ENCODE measurements around the gene IWS1. TPM values are rescaled to one million over a fixed set of nuclear protein-coding genes. Genes with fewer than 3 reads are reported as not detected.

IWS1 gene
- total and polyA plus RNA-seq, 12 donors = 37.4 to 64.8 (median 46.4) TPM

DNA sequence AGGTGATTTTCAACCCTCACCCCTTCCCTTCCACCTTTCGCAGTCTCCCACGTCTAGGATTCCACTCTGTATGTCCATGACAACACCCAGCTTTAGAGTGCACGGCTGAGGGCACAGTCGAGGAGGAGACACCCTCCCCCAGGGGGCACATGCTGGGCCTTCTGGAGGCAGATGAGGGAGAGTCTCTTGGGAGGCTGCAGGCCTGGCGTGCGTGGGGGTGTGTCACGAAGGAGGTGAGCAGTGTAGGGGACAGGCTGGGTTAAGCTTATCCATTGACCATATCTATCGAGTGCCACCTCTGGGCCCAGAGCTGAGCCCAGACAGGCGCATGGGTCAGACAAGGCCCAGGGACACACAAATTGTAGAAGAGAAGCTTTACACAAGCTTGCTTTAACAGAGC lies 89.2 kb downstream of the IWS1 start:
- WGBS, 2 donors = 90 to 91% methylated on average over 9 of the region's 9 CpGs

GRCh38 chr2:127434515-127434914 lies 91.8 kb downstream of the IWS1 start:
- no peaks in the 10 kb centered on the region for H3K36me3 ChIP-seq
- WGBS, 2 donors = 94 to 96% methylated on average over 6 of the region's 6 CpGs
- DNase-seq = no peak
- H3K4me1 ChIP-seq = no peaks in the 10 kb centered on the region
- no peak for ATAC-seq
- TF ChIP-seq, protein P1, sequence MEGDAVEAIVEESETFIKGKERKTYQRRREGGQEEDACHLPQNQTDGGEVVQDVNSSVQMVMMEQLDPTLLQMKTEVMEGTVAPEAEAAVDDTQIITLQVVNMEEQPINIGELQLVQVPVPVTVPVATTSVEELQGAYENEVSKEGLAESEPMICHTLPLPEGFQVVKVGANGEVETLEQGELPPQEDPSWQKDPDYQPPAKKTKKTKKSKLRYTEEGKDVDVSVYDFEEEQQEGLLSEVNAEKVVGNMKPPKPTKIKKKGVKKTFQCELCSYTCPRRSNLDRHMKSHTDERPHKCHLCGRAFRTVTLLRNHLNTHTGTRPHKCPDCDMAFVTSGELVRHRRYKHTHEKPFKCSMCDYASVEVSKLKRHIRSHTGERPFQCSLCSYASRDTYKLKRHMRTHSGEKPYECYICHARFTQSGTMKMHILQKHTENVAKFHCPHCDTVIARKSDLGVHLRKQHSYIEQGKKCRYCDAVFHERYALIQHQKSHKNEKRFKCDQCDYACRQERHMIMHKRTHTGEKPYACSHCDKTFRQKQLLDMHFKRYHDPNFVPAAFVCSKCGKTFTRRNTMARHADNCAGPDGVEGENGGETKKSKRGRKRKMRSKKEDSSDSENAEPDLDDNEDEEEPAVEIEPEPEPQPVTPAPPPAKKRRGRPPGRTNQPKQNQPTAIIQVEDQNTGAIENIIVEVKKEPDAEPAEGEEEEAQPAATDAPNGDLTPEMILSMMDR (IDR thresholded peaks at IDR 0.05) = no peak
- no peak overlapping the region for H3K4me3 ChIP-seq
- H3K27me3 ChIP-seq = no peaks in the 10 kb centered on the region
- intact Hi-C loops (cut with DNase I) = no loop called here
- H3K9me3 ChIP-seq = peaks cover 0 to 1% (median 0%) of the 10 kb centered on the region in 11 donors
- H3K27ac ChIP-seq = no peak overlapping the region

More for the DNA sequence above, 89.2 kb downstream of the IWS1 start:
- no peak for ATAC-seq
- TF ChIP-seq, protein P1 (IDR thresholded peaks at IDR 0.05) = no peak
- Histone ChIP-seq H3K9me3 (peaks cover 0 to 21% (median 6%) of the 10 kb centered on the region in 11 donors), H3K27ac (no peak overlapping the region), H3K36me3 (no peaks in the 10 kb centered on the region), H3K4me3 (no peak overlapping the region), H3K4me1 (no peaks in the 10 kb centered on the region), H3K27me3 (no peaks in the 10 kb centered on the region)
- no peak for DNase-seq
- intact Hi-C loops (cut with DNase I) = no loop called here

GRCh38 chr2:127431408-127432023 lies 94.8 kb downstream of the IWS1 start:
- Histone ChIP-seq H3K4me3 (no peak overlapping the region), H3K9me3 (no peaks in the 10 kb centered on the region), H3K4me1 (no peaks in the 10 kb centered on the region), H3K36me3 (no peaks in the 10 kb centered on the region), H3K27me3 (no peaks in the 10 kb centered on the region), H3K27ac (no peak overlapping the region)
- TF ChIP-seq, protein P1 (IDR thresholded peaks at IDR 0.05) = no peak
- ATAC-seq = no peak
- intact Hi-C loops (cut with DNase I) = no loop called here
- WGBS, 2 donors = 79 to 82% methylated on average over 14 of the region's 14 CpGs
- no peak for DNase-seq

Other genes starting within 250 kb of the IWS1 start
- gene ERCC3, start 232.3 kb downstream of the IWS1 start, total RNA-seq = 10 to 100 TPM; 19.8 to 27.4 (median 23.6) TPM
- gene ERCC3, start 232.3 kb downstream of the IWS1 start, polyA plus RNA-seq = 10 to 100 TPM; 15.8 to 22.0 TPM
- gene MAP3K2, start 138.5 kb downstream of the IWS1 start, total RNA-seq = 10 to 100 TPM; 20.8 to 30.9 (median 26.4) TPM
- 1 to 10 TPM; 2.9 to 8.8 TPM for gene MAP3K2, start 138.5 kb downstream of the IWS1 start, polyA plus RNA-seq
- gene PROC, start 108.1 kb downstream of the IWS1 start, total RNA-seq = not detected
- gene PROC, start 108.1 kb downstream of the IWS1 start, polyA plus RNA-seq = not detected
- gene MYO7B, start 9.2 kb upstream of the IWS1 start, total RNA-seq = 1 to 10 TPM in 3 of 10 donors, under 1 TPM in 7; 0.42 to 1.4 (median 0.77) TPM
- 1 to 10 TPM; 1.4 to 2.3 TPM for gene MYO7B, start 9.2 kb upstream of the IWS1 start, polyA plus RNA-seq
- gene GPR17, start 119.7 kb upstream of the IWS1 start, total RNA-seq = under 1 TPM in 6 of 10 donors, not detected in 4; 0.22 to 0.59 (median 0.46) TPM
- 10 to 100 TPM in 1 of 2 donors, under 1 TPM in 1; 0.28 to 16.5 TPM for gene GPR17, start 119.7 kb upstream of the IWS1 start, polyA plus RNA-seq
- gene LIMS2, start 149.0 kb upstream of the IWS1 start, total RNA-seq = 100 to 1,000 TPM; 150 to 285 (median 160) TPM
- 100 to 1,000 TPM; 148 to 687 TPM for gene LIMS2, start 149.0 kb upstream of the IWS1 start, polyA plus RNA-seq
- gene SFT2D3, start 175.0 kb upstream of the IWS1 start, total RNA-seq = 1 to 10 TPM; 2.2 to 4.0 (median 3.4) TPM
- gene SFT2D3, start 175.0 kb upstream of the IWS1 start, polyA plus RNA-seq = 1 to 10 TPM; 2.8 to 5.6 TPM

Measured in heart right ventricle (tissue), 16 donors.